Measurements from ENCODE around the gene MMEL1.
"Not testable (repeated sequence)": the region's sequence is repeated elsewhere in the genome, so short reads cannot be mapped to it uniquely, and the experiment has no call there.

The MMEL1 gene

DNA sequence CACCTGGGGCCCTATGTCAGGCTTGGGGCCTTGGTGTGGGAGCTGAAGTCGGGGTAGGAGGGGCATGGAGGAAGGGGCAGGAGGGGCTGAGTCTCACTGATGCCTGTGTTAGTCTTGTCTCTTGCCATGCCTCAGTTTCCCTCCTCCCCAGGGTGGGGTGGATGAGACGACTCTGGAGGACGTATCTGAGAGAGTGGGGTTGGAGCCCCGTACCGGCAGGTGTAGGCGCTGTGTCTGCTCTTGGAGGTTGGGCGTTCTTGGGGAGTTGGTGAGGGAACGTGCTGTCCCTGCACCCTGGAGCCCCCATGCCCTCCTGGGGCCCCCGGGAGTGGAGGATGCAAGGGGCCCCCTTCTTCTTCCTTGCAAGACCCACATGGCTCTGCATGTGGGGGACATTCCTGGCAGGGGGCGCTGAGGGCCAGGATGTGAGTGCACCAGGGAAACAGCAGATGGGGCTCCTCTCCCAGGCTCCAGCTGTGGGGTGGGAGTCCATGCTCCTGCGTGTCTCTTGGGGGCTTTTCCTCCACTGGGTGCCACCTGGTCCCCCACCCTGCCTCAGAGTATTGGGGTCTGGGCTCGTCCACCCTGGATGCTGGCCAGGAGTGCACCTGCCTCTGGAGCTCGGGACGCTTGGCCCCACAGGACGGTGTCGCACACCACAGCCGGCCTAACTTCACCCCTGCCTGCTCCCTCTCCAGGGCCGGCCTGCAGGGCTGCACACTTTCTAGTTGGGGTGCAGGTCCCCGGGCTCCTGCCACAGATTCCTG, 78.0 kb downstream of the MMEL1 start:
- Histone ChIP-seq H3K27ac (peak overlapping the region; percentile 99), H3K4me1 (ENCODE audit: control insufficient read depth in 1 of 2, insufficient read depth in 1 of 2, low read depth in 1 of 2, low read length in 1 of 2) (peaks cover 45 to 48% of the 10 kb centered on the region in 2 experiments), H3K9me3 (no peaks in the 10 kb centered on the region), H3K36me3 (peaks cover 24% of the 10 kb centered on the region), H3K4me3 (ENCODE audit: low read depth in 1 of 2, low read length in 1 of 2) (peak overlapping the region; percentile 93 to 98), H3K27me3 (no peaks in the 10 kb centered on the region)
- TF ChIP-seq, protein P1, sequence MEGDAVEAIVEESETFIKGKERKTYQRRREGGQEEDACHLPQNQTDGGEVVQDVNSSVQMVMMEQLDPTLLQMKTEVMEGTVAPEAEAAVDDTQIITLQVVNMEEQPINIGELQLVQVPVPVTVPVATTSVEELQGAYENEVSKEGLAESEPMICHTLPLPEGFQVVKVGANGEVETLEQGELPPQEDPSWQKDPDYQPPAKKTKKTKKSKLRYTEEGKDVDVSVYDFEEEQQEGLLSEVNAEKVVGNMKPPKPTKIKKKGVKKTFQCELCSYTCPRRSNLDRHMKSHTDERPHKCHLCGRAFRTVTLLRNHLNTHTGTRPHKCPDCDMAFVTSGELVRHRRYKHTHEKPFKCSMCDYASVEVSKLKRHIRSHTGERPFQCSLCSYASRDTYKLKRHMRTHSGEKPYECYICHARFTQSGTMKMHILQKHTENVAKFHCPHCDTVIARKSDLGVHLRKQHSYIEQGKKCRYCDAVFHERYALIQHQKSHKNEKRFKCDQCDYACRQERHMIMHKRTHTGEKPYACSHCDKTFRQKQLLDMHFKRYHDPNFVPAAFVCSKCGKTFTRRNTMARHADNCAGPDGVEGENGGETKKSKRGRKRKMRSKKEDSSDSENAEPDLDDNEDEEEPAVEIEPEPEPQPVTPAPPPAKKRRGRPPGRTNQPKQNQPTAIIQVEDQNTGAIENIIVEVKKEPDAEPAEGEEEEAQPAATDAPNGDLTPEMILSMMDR (IDR thresholded peaks at IDR 0.05) = peak; percentile 30

DNA sequence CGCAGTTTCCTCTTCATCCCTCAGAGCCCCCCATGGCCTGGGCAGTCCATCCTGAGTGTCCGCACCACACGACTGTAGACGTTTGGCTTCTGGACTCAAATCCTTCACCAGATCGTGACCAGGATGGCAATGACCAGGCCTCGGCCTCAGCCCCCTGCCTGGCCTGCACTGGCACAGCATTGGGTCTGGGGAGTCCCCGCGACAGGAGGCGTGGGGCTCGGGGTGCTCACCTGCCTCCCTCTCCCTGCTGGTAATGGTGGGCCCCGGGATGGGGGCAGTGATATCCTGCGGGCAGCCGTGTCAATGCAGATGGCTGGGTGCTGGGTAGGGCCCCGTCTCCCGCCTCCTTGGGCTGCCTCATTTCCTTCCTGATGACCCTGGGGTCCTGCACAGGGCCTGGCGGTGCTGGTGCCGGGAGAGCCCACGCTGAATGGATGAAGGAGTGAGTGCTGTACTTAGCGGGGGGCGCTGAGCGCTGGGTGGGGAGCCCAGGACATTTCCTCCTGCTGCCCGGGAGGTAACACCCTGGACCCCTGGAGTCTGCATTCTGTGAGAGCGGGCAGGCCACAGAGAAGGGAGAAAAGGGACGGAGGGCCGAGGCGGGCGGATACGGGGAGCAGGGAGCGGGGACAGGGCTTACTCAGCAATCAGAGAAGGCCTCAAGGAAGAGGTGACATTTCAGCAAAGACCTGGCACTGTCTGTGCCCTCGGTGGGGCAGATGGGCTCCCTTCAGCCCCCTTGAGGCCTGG, 78.8 kb downstream of the MMEL1 start:
- peaks cover 17% of the 10 kb centered on the region for H3K36me3 ChIP-seq
- no peaks in the 10 kb centered on the region for H3K9me3 ChIP-seq
- no peak overlapping the region for H3K4me3 ChIP-seq (ENCODE audit: low read depth in 1 of 2, low read length in 1 of 2)
- H3K27me3 ChIP-seq = no peaks in the 10 kb centered on the region
- peaks cover 52 to 56% of the 10 kb centered on the region in 2 experiments for H3K4me1 ChIP-seq (ENCODE audit: control insufficient read depth in 1 of 2, insufficient read depth in 1 of 2, low read depth in 1 of 2, low read length in 1 of 2)
- H3K27ac ChIP-seq = peak overlapping the region; percentile 99
- TF ChIP-seq, protein P1 (IDR thresholded peaks at IDR 0.05) = no peak

DNA sequence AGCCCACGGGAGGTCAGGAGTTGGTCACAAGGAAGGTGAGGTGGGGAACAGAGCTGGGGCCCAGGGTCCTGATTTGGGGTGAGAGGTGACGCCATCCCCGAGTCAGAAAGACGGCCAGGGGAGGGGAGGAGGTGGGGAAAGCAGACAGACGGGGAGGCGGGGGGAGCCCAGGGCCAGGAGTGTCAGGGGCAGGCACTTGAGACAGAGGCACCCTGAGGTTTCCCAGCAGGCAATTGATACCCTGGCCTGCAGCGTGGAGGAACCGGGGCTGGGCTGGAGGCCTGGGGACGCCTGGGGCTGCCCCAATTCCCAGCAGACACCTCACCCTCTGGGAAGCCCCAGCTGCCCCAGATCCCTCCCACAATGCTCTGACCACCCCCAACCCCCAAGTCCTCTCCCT, 79.7 kb downstream of the MMEL1 start:
- not testable (repeated sequence) for H3K9me3 ChIP-seq; H3K4me3 ChIP-seq (ENCODE audit: low read depth in 1 of 2, low read length in 1 of 2); H3K27me3 ChIP-seq; H3K27ac ChIP-seq; H3K36me3 ChIP-seq
- H3K4me1 ChIP-seq (ENCODE audit: control insufficient read depth in 1 of 2, insufficient read depth in 1 of 2, low read depth in 1 of 2, low read length in 1 of 2) = peaks cover 56 to 59% of the 10 kb centered on the region in 2 experiments

DNA sequence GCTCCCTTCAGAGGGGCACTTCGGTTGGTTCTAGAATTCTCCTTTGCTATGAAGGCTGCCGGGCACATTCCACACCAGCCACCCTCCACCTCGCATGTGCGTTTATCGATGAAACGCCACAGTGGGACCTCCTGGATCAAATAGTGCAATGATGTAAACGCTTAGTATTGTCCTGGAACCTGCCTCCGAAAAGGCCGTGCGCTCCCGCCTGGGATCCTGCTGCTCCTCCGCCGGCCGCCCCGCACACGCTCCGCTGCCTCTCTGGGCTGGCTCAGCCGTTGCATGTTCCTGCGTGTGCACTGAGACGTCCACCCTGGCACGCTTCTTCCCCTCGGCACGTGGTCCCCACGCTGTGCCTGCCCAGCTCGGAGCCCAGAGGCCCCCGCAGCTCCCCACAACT, 80.6 kb downstream of the MMEL1 start:
- peaks cover 56 to 59% of the 10 kb centered on the region in 2 experiments for H3K4me1 ChIP-seq (ENCODE audit: control insufficient read depth in 1 of 2, insufficient read depth in 1 of 2, low read depth in 1 of 2, low read length in 1 of 2)
- TF ChIP-seq, protein P1 (IDR thresholded peaks at IDR 0.05) = no peak
- H3K27me3 ChIP-seq = no peaks in the 10 kb centered on the region
- H3K9me3 ChIP-seq = no peaks in the 10 kb centered on the region
- no peaks in the 10 kb centered on the region for H3K36me3 ChIP-seq
- no peak overlapping the region for H3K27ac ChIP-seq
- no peak overlapping the region for H3K4me3 ChIP-seq (ENCODE audit: low read depth in 1 of 2, low read length in 1 of 2)

DNA sequence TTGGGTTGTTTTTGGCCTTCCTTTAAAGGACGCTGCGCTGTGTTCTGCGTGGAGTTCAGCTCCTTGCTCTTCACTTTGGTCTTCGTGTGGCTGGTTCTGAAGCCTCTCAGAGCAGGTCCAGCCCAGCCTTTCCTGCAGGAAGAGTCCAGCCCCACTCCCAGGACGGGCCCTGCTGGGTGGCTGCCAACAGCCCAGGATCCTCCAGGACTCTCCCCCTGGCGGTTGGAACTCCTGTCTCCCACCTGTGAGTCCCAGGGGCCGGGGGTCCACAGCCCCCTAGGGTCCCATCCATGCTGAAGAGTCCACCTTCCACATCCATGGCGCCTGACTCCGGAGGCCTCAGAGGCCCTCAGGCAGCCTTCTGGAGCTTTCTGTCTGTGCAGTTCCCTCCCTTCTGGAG, 81.3 kb downstream of the MMEL1 start:
- not testable (repeated sequence) for H3K4me3 ChIP-seq (ENCODE audit: low read depth in 1 of 2, low read length in 1 of 2); H3K9me3 ChIP-seq; H3K27me3 ChIP-seq; H3K36me3 ChIP-seq
- Histone ChIP-seq H3K4me1 (ENCODE audit: control insufficient read depth in 1 of 2, insufficient read depth in 1 of 2, low read depth in 1 of 2, low read length in 1 of 2) (peaks cover 56 to 58% of the 10 kb centered on the region in 2 experiments), H3K27ac (peak overlapping the region; percentile 18)

DNA sequence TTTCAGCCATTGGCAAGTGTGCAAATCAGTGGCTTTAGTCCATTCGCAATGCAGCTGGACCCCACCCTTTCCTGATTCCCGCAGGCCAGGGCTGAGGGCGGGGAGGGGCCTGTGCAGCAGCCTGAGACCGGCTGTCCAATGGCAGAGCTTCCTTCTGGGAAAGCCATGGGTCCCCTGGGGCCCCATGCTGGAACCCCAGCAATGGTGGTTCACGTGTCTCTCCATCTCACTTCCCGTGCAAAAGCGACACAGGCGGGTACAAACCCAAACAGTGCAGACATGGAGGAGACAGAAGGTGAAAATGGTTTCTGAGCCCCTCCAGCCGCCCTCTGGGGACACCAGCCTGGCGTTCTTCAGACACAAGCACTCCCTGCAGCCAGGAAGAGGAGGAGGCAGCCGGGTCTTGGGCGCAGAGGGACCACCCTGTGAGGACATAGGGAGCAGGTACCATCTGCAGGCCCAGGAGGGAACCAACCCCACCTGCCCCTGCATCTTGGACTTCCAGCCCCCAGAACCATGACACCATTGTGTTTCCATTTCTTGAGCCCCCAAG, 82.4 kb downstream of the MMEL1 start:
- peaks cover 49 to 64% of the 10 kb centered on the region in 2 experiments for H3K4me1 ChIP-seq (ENCODE audit: control insufficient read depth in 1 of 2, insufficient read depth in 1 of 2, low read depth in 1 of 2, low read length in 1 of 2)

DNA sequence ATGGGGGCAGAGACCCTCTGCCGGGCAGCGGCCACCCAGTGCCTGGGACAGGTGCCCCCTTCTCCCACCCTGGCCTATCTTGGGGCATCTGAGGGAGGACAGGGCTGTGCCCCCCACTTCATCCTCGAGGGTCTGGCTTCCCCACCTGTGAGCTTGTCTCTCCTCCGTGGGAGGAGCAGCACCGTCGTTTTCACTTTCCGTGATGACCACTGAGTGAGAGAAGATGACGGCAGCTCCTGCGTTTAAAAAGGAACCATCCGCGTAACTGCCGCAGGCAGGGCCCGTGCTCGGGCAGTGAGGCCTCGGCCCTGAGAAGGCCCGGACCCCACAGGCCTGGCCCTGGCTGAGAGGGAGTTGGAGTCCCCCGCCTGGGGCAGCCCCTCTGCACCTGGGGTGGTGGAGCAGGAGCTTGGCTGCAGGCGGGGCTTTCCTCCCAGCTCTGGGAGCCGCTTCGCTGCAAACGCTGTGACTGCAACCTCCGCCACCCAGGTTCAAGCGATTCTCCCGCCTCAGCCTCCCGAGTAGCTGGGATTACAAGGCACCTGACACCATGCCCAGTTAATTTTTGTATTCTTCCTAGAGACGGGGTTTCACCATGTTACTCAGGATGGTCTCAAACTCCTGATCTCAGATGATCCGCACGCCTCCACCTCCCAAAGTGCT, 83.3 kb downstream of the MMEL1 start:
- H3K36me3 ChIP-seq, H3K9me3 ChIP-seq: not testable (repeated sequence)
- Histone ChIP-seq H3K27me3 (peaks cover 10% of the 10 kb centered on the region), H3K4me3 (ENCODE audit: low read depth in 1 of 2, low read length in 1 of 2) (peak overlapping the region; percentile 81 to 85), H3K4me1 (ENCODE audit: control insufficient read depth in 1 of 2, insufficient read depth in 1 of 2, low read depth in 1 of 2, low read length in 1 of 2) (peaks cover 41 to 55% of the 10 kb centered on the region in 2 experiments), H3K27ac (peak overlapping the region; percentile 100)

More for the DNA sequence above, 82.4 kb downstream of the MMEL1 start:
- not testable (repeated sequence) for H3K27me3 ChIP-seq; H3K4me3 ChIP-seq (ENCODE audit: low read depth in 1 of 2, low read length in 1 of 2); H3K36me3 ChIP-seq; H3K9me3 ChIP-seq
- H3K27ac ChIP-seq = peak overlapping the region; percentile 100

All from neutrophil (primary cell).